Thymus (tissue), 11 donors: ENCODE measurements around the gene KCNH5. TPM values are rescaled to one million over a fixed set of nuclear protein-coding genes. Genes with fewer than 3 reads are reported as not detected.

Source experiments
- DNase-seq, 9 donors: peaks; one replicate each; pipeline ENCODE4 v3.0.0-alpha.2; 2013; ENCODE audit warnings: low spot score in 9 of 9, low read depth in 6 of 9, missing footprints in 1 of 9
- H3K27ac ChIP-seq, 2 donors: one replicate each; pipeline ENCODE4 v1.5.1; 2013; ENCODE audit warnings: control low read depth in 1 of 2, low read depth in 1 of 2, low read length in 1 of 2, mild to moderate bottlenecking in 1 of 2, moderate library complexity in 1 of 2
- H3K27me3 ChIP-seq, 2 donors: one replicate each; pipeline ENCODE4 v1.5.1; 2013; ENCODE audit warnings: low read length in 1 of 2; ENCODE audit not compliant: control insufficient read depth in 2 of 2, insufficient read depth in 1 of 2
- H3K36me3 ChIP-seq, 2 donors: one replicate each; pipeline ENCODE4 v1.5.1; 2013; ENCODE audit warnings: low read length in 1 of 2, mild to moderate bottlenecking in 1 of 2, moderate library complexity in 1 of 2; ENCODE audit not compliant: control insufficient read depth in 2 of 2, insufficient read depth in 2 of 2
- H3K4me1 ChIP-seq, 2 donors: one replicate each; pipeline ENCODE4 v1.5.1; 2013; ENCODE audit warnings: low read length in 2 of 2; ENCODE audit not compliant: control insufficient read depth in 2 of 2, insufficient read depth in 2 of 2
- H3K4me3 ChIP-seq, 2 donors: one replicate each; pipeline ENCODE4 v1.5.1; 2013; ENCODE audit warnings: low read length in 2 of 2, control low read depth in 1 of 2, mild to moderate bottlenecking in 1 of 2
- H3K9me3 ChIP-seq, 2 donors: one replicate each; pipeline ENCODE4 v1.5.1; 2013; ENCODE audit warnings: low read length in 1 of 2, mild to moderate bottlenecking in 1 of 2; ENCODE audit not compliant: control insufficient read depth in 2 of 2, insufficient read depth in 1 of 2
- WGBS: extraction: QIAGEN DNeasy Blood & Tissue Kit; methylation state at CpG from one replicate; pipeline ENCODE4 v1.1.7; 2013; 5-methylcytosine and 5-hydroxymethylcytosine counted together
- polyA plus RNA-seq: library from polyadenylated mRNA; stranded (reverse); fragments of 200-250 nt; gene quantifications from one replicate; pipeline ENCODE4 v1.2.3, GENCODE V29; 2013
- total RNA-seq: library from RNA; stranded (reverse); fragments of 120-200 nt; gene quantifications from one replicate; pipeline ENCODE4 v1.2.4, GENCODE V29; 2013
- donor health status: healthy.

Gene KCNH5
- total and polyA plus RNA-seq, 2 donors = 0.11 to 0.38 TPM

DNA sequence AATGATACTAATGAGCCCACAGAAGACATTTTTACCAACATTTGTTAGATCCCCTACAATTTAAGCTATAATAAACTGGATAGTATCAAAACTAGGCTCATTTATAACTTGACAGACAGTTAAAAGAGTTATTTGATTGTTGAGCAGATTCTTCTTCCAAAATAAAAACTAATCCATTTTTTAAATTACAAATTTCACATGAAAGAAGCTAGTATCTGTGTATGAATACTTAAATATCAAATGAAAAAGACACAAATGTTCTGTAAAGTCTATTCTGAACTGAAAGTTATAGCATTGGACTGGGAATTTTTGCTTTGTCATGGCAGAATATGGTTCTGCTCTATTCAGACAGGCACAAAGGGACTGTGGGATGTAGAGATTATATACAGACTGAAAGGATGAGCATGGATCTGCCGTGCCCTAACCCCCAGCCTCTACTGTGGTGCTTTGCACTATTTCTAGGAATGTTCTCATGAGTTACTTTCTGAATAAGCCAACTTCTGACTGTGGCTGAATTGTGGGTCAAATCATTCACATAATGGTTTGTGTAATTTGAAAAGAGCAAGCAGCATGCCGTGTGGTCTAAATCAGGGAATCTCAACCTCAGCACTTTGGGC is 352.7 kb downstream of the KCNH5 start:
- Histone ChIP-seq H3K27ac (peak overlapping the region in 1 of 2 donors; percentile 48), H3K36me3 (no peaks in the 10 kb centered on the region), H3K4me1 (no peaks in the 10 kb centered on the region), H3K4me3 (no peak overlapping the region), H3K9me3 (no peaks in the 10 kb centered on the region), H3K27me3 (no peaks in the 10 kb centered on the region)
- 91% methylated on average over 2 of the region's 2 CpGs for WGBS
- no peak for DNase-seq

DNA sequence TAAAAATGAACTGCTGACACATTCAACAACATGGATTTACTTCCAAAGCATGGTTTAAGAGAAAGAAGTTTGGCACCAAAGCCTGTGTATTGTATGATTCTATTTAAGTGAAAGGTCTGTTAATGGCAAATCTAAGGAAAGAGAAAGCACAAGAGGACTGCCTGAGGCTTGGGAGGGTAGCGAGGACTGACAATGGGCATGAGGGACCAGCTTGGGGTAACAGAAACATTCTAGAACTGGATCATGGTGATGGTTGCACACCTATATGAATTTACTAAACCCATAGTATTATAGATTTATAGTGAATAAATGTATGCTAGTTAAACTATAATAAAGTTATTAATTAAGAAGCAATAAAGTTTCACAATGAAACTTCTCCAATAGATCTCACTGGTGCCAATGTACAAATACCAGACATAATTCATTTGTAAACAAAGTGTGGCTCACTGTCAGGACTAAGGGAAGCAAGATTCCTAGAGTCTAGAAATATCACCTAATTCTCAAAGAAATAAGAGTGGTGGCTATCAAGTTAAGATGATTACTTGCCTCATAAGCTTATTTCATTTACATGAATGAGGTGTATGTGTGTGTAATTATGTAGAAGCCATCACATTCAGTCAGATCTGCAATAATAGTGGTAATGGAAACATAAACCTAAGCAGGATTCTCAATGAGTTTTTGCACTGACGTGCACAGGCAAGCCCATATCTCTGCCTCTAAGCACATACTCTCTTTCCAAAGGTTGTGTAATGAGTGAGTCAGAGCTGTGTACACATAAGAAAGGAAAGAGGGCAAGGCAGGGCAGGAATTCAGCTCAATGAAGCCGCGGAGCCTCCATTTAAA is 353.4 kb downstream of the KCNH5 start:
- no peaks in the 10 kb centered on the region for H3K4me1 ChIP-seq
- peak in 1 of 9 donors; percentile 18 for DNase-seq
- peak overlapping the region; percentile 36 to 48 for H3K27ac ChIP-seq
- WGBS = 91% methylated on average over 4 of the region's 4 CpGs
- no peaks in the 10 kb centered on the region for H3K36me3 ChIP-seq
- no peaks in the 10 kb centered on the region for H3K27me3 ChIP-seq
- no peak overlapping the region for H3K4me3 ChIP-seq
- H3K9me3 ChIP-seq = no peaks in the 10 kb centered on the region

DNA sequence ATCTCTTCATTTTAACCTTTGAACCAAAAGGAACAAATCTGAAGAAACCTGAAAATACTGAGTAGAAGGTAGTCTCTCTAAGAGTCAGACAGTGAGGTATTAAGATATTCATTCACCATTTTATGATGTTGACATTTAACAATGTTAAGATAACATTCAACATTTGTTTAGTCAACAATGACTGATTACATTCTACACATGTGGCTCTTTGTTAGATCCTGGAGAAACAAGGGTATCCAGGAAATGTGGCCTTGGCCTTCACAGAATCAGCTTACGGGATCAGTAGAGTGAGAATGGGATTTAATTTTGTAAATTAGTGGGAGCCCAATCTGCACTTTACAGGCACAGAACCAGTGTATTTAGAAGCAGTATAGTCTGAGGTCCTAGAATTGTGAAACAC is 355.5 kb downstream of the KCNH5 start:
- H3K9me3 ChIP-seq = no peaks in the 10 kb centered on the region
- H3K4me1 ChIP-seq = no peaks in the 10 kb centered on the region
- no peak overlapping the region for H3K27ac ChIP-seq
- no peak overlapping the region for H3K4me3 ChIP-seq
- 85% methylated on average over 1 of the region's 1 CpG for WGBS
- H3K36me3 ChIP-seq = no peaks in the 10 kb centered on the region
- no peak for DNase-seq
- no peaks in the 10 kb centered on the region for H3K27me3 ChIP-seq

DNA sequence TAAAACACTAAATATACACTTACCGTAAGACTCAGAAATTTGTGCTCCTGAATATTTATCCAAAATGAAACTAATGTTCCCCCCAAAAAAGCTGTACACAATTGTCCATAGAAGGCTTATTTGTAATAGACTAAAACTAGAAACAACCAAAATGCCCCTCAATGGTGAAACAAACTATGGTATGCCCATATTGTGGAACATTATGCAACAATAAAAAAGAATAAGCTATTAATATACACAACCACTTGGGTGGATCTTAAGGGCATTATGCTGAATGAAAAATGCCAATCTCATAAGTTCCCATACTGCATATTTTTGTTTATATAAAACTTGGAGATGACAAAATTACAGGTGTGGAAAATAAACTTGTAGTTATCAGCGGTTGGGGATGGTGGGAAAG is 357.4 kb downstream of the KCNH5 start:
- no peaks in the 10 kb centered on the region for H3K9me3 ChIP-seq
- 93% methylated on average over 2 of the region's 2 CpGs for WGBS
- H3K27ac ChIP-seq = no peak overlapping the region
- H3K27me3 ChIP-seq = no peaks in the 10 kb centered on the region
- no peak overlapping the region for H3K4me3 ChIP-seq
- H3K4me1 ChIP-seq = no peaks in the 10 kb centered on the region
- H3K36me3 ChIP-seq = no peaks in the 10 kb centered on the region
- DNase-seq = no peak

DNA sequence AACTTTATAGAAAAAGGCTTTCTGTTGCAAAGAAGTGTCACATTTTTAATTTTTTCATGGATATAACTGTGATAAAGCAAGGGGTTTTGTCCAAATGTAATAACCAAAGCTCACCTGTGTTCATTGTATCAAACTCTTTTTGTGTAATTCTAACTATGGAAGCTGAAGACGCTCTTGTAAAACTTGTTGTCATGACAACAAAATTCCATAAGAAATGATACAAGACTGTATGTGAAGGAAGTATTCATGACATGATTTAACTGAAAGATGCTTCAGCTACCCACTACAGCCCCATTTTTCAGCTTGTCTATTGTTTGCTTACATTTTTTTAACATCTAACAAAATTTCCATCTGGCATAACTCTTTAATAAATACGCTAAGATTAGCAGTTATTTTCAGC is 360.9 kb downstream of the KCNH5 start:
- H3K4me1 ChIP-seq = no peaks in the 10 kb centered on the region
- no peak overlapping the region for H3K27ac ChIP-seq
- no peaks in the 10 kb centered on the region for H3K27me3 ChIP-seq
- DNase-seq = no peak
- no peaks in the 10 kb centered on the region for H3K9me3 ChIP-seq
- H3K36me3 ChIP-seq = no peaks in the 10 kb centered on the region
- H3K4me3 ChIP-seq = no peak overlapping the region
- WGBS = 92% methylated on average over 2 of the region's 2 CpGs

DNA sequence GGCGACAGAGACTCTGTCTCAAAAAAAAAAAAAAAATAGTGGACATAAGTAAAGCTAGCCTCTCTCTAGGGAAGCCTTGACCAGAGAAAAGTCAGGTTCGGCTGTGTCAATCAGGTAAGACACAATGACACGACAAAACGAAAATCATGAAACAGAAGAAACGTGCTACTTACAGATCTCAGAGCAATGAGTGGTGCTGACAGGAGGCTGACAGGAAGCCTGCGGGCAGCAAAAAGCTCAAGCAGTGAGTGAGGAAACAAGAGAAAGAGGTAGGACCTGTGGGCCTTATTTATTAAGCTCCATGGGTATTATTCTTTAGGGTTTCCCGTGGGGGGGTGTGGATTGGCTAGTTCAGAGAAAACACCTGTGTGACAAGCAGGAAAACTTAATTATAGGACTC is 363.1 kb downstream of the KCNH5 start:
- Histone ChIP-seq H3K27ac (peak overlapping the region in 1 of 2 donors; percentile 38), H3K9me3 (no peaks in the 10 kb centered on the region), H3K36me3 (no peaks in the 10 kb centered on the region), H3K4me1 (no peaks in the 10 kb centered on the region), H3K27me3 (no peaks in the 10 kb centered on the region), H3K4me3 (no peak overlapping the region)
- WGBS = 85% methylated on average over 7 of the region's 7 CpGs
- DNase-seq = no peak

DNA sequence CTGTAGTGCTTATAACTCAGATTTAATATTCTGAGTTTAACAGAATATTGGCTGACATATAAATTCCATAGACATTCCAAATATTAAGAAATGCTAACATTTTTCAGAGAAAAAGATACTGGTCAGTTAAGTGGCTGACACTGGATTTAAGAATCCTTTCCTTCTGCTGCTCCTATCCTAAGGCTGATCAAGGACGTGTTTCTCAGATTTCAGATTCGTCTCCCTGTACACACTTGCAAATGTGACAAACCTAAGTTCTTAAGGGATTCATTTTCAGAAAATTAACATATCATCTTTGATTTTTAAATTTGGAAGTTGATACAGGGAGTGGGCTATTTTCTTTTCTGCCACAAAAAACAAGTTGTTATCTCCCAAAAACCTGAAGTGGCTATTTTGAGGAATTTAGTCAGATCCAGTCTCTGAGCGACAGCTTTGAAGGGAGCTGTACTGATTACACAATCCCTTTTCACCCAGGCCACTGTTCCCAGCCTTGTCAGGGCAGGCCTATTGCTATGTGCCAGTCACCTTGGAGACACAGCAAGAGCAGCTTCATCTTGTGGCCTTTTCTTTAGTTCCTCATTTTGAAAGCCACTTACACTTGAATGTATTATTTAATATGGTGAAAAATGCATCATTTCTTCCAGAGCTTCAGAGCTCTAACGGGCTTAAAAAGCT is 370.6 kb downstream of the KCNH5 start:
- no peak overlapping the region for H3K4me3 ChIP-seq
- no peak for DNase-seq

DNA sequence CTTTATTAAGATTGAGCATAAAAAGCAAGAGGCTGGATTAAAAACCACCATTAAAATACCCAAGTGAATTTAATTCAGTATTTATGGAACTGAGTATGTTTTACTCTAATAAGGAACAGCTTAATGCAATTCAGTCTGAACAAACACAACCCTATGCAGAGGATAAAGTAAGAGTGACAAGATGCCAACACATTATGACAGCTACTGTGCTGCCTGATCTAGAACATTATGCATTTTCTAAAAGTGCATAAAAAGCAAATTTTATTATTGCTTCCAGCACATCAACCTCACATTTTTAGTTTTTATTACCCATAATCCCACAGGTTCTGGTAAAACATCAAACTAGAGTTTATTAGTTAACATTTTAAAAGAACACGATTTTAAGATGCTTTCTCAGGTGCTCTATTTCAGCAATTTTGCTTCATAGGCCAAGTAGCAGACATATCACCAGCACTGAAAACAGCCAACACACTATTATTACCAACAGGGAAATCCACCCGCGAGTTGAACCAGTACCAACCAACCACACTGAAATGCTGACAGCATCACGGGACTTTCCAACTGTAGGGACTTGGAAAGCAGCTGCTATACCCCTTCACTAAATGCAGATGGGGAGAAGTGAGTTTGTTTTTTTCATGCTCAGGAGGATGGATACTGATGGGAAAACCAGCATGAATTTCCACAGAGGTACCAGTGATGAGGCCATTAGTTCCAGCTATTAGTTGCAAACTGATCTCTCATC is 372.1 kb downstream of the KCNH5 start:
- no peaks in the 10 kb centered on the region for H3K27me3 ChIP-seq
- no peak for DNase-seq
- H3K36me3 ChIP-seq = no peaks in the 10 kb centered on the region
- WGBS = 93% methylated on average over 4 of the region's 4 CpGs
- no peaks in the 10 kb centered on the region for H3K9me3 ChIP-seq
- no peak overlapping the region for H3K4me3 ChIP-seq
- peak overlapping the region in 1 of 2 donors; percentile 37 for H3K27ac ChIP-seq
- no peaks in the 10 kb centered on the region for H3K4me1 ChIP-seq

More for the DNA sequence above, 370.6 kb downstream of the KCNH5 start:
- no peaks in the 10 kb centered on the region for H3K36me3 ChIP-seq
- no peaks in the 10 kb centered on the region for H3K4me1 ChIP-seq
- no peaks in the 10 kb centered on the region for H3K27me3 ChIP-seq
- H3K9me3 ChIP-seq = no peaks in the 10 kb centered on the region
- H3K27ac ChIP-seq = peak overlapping the region in 1 of 2 donors; percentile 1
- 60% methylated on average over 4 of the region's 4 CpGs for WGBS
